ENCODE data around the gene RABGEF1. TPM values are rescaled to one million over a fixed set of nuclear protein-coding genes. Genes with fewer than 3 reads are reported as not detected.
"Not testable (repeated sequence)": the region's sequence is repeated elsewhere in the genome, so short reads cannot be mapped to it uniquely, and the experiment has no call there.

Gene RABGEF1
- total RNA-seq, 3 donors from 2014 or later (not counting 1 experiment from before 2014, with no cell fraction given) = 26.1 to 38.1 (median 31.7) TPM

- H3K36me3 Mint-ChIP-seq = peaks cover 20% of the 10 kb centered on the region
- intact Hi-C loops (cut with micrococcal nuclease) = no loop called here
- no peaks in the 10 kb centered on the region for H3K27me3 Mint-ChIP-seq (ENCODE audit: low read depth in 2 of 2)
- no peak for TF ChIP-seq CTCF (IDR thresholded peaks at IDR 0.05)
- no peaks in the 10 kb centered on the region for H3K9me3 ChIP-seq (ENCODE audit: control insufficient read depth, insufficient read depth, low read length)
- ATAC-seq (no peak), DNase-seq (no peak)
- WGBS (ENCODE audit: insufficient coverage) = 97% methylated on average over 4 of the region's 5 CpGs
- no peak overlapping the region for H3K27ac Mint-ChIP-seq
- H3K4me3 Mint-ChIP-seq = no peak overlapping the region
- H3K36me3 ChIP-seq (ENCODE audit: control insufficient read depth, insufficient read depth, low read length) = peaks cover 57% of the 10 kb centered on the region
- no peaks in the 10 kb centered on the region for H3K9me3 Mint-ChIP-seq
- H3K27ac ChIP-seq (ENCODE audit: low read length) = no peak overlapping the region
- no peaks in the 10 kb centered on the region for H3K4me1 Mint-ChIP-seq
- no peak overlapping the region for H3K4me3 ChIP-seq (ENCODE audit: low read length)
- H3K4me1 ChIP-seq (ENCODE audit: control insufficient read depth, insufficient read depth, low read length) = no peaks in the 10 kb centered on the region
- H3K27me3 ChIP-seq (ENCODE audit: control insufficient read depth, insufficient read depth, low read length) = no peaks in the 10 kb centered on the region
These were observed 70.2 kb downstream of the RABGEF1 start for GRCh38 chr7:66810716-66811115.

- H3K4me1 Mint-ChIP-seq; H3K27ac ChIP-seq (ENCODE audit: low read length); intact Hi-C loops (cut with micrococcal nuclease); H3K4me3 Mint-ChIP-seq; ATAC-seq; H3K27ac Mint-ChIP-seq; H3K9me3 ChIP-seq (ENCODE audit: control insufficient read depth, insufficient read depth, low read length); H3K27me3 ChIP-seq (ENCODE audit: control insufficient read depth, insufficient read depth, low read length); H3K9me3 Mint-ChIP-seq; H3K4me1 ChIP-seq (ENCODE audit: control insufficient read depth, insufficient read depth, low read length); DNase-seq; H3K4me3 ChIP-seq (ENCODE audit: low read length); H3K27me3 Mint-ChIP-seq (ENCODE audit: low read depth in 2 of 2); H3K36me3 Mint-ChIP-seq: not testable (repeated sequence)
- peaks cover 18% of the 10 kb centered on the region for H3K36me3 ChIP-seq (ENCODE audit: control insufficient read depth, insufficient read depth, low read length)
- 96% methylated on average over 15 of the region's 15 CpGs for WGBS (ENCODE audit: insufficient coverage)
These were observed 74.8 kb downstream of the RABGEF1 start for GRCh38 chr7:66815186-66815875.

GRCh38 chr7:66815951-66816350 lies 75.4 kb downstream of the RABGEF1 start:
- no peak overlapping the region for H3K27ac ChIP-seq (ENCODE audit: low read length)
- DNase-seq (no peak), ATAC-seq (no peak)
- H3K27me3 ChIP-seq (ENCODE audit: control insufficient read depth, insufficient read depth, low read length) = no peaks in the 10 kb centered on the region
- H3K4me1 ChIP-seq (ENCODE audit: control insufficient read depth, insufficient read depth, low read length) = peaks cover 9% of the 10 kb centered on the region
- no peaks in the 10 kb centered on the region for H3K9me3 Mint-ChIP-seq
- H3K4me3 ChIP-seq (ENCODE audit: low read length) = no peak overlapping the region
- no peaks in the 10 kb centered on the region for H3K36me3 Mint-ChIP-seq
- no peak for TF ChIP-seq CTCF (IDR thresholded peaks at IDR 0.05)
- H3K4me1 Mint-ChIP-seq = no peaks in the 10 kb centered on the region
- WGBS (ENCODE audit: insufficient coverage) = 96% methylated on average over 7 of the region's 7 CpGs
- no peaks in the 10 kb centered on the region for H3K27me3 Mint-ChIP-seq (ENCODE audit: low read depth in 2 of 2)
- no peaks in the 10 kb centered on the region for H3K9me3 ChIP-seq (ENCODE audit: control insufficient read depth, insufficient read depth, low read length)
- no peak overlapping the region for H3K4me3 Mint-ChIP-seq
- intact Hi-C loops (cut with micrococcal nuclease) = no loop called here
- H3K36me3 ChIP-seq (ENCODE audit: control insufficient read depth, insufficient read depth, low read length) = peaks cover 11% of the 10 kb centered on the region
- H3K27ac Mint-ChIP-seq = no peak overlapping the region

- H3K9me3 ChIP-seq (ENCODE audit: control insufficient read depth, insufficient read depth, low read length); intact Hi-C loops (cut with micrococcal nuclease); ATAC-seq; H3K4me1 Mint-ChIP-seq; DNase-seq; H3K4me3 ChIP-seq (ENCODE audit: low read length); H3K4me3 Mint-ChIP-seq; H3K9me3 Mint-ChIP-seq; H3K36me3 Mint-ChIP-seq; H3K4me1 ChIP-seq (ENCODE audit: control insufficient read depth, insufficient read depth, low read length); H3K27ac Mint-ChIP-seq; H3K27me3 ChIP-seq (ENCODE audit: control insufficient read depth, insufficient read depth, low read length); H3K27ac ChIP-seq (ENCODE audit: low read length); H3K36me3 ChIP-seq (ENCODE audit: control insufficient read depth, insufficient read depth, low read length); H3K27me3 Mint-ChIP-seq (ENCODE audit: low read depth in 2 of 2): not testable (repeated sequence)
- WGBS (ENCODE audit: insufficient coverage) = 96% methylated on average over 6 of the region's 7 CpGs
These were observed 76.1 kb downstream of the RABGEF1 start for GRCh38 chr7:66816658-66817057.

- H3K4me1 Mint-ChIP-seq; H3K36me3 ChIP-seq (ENCODE audit: control insufficient read depth, insufficient read depth, low read length); H3K27ac ChIP-seq (ENCODE audit: low read length); H3K27me3 ChIP-seq (ENCODE audit: control insufficient read depth, insufficient read depth, low read length); H3K9me3 Mint-ChIP-seq; H3K9me3 ChIP-seq (ENCODE audit: control insufficient read depth, insufficient read depth, low read length); H3K4me1 ChIP-seq (ENCODE audit: control insufficient read depth, insufficient read depth, low read length); intact Hi-C loops (cut with micrococcal nuclease); DNase-seq; ATAC-seq; H3K4me3 ChIP-seq (ENCODE audit: low read length); H3K27ac Mint-ChIP-seq; H3K4me3 Mint-ChIP-seq; H3K27me3 Mint-ChIP-seq (ENCODE audit: low read depth in 2 of 2); H3K36me3 Mint-ChIP-seq: not testable (repeated sequence)
- WGBS (ENCODE audit: insufficient coverage) = 23% methylated on average over 6 of the region's 8 CpGs
These were observed 76.8 kb downstream of the RABGEF1 start for GRCh38 chr7:66817208-66817795.

- H3K9me3 ChIP-seq (ENCODE audit: control insufficient read depth, insufficient read depth, low read length); H3K27ac ChIP-seq (ENCODE audit: low read length); H3K27ac Mint-ChIP-seq; H3K4me3 Mint-ChIP-seq; H3K36me3 Mint-ChIP-seq; H3K4me1 Mint-ChIP-seq; H3K27me3 Mint-ChIP-seq (ENCODE audit: low read depth in 2 of 2); ATAC-seq; H3K4me1 ChIP-seq (ENCODE audit: control insufficient read depth, insufficient read depth, low read length); H3K9me3 Mint-ChIP-seq; H3K4me3 ChIP-seq (ENCODE audit: low read length); H3K27me3 ChIP-seq (ENCODE audit: control insufficient read depth, insufficient read depth, low read length); H3K36me3 ChIP-seq (ENCODE audit: control insufficient read depth, insufficient read depth, low read length); intact Hi-C loops (cut with micrococcal nuclease); DNase-seq: not testable (repeated sequence)
- 90% methylated on average over 7 of the region's 7 CpGs for WGBS (ENCODE audit: insufficient coverage)
These were observed 77.4 kb downstream of the RABGEF1 start for GRCh38 chr7:66817956-66818355.

Data from natural killer cell (primary cell).